Liver (tissue), 9 donors: Measurements from ENCODE around the gene RNF144A. TPM values are rescaled to one million over a fixed set of nuclear protein-coding genes. Genes with fewer than 3 reads are reported as not detected.

Experiments used
- DNase-seq: peaks from one replicate; pipeline ENCODE4 v3.0.0-alpha.2; 2017; ENCODE audit warnings: low spot score
- H3K27ac ChIP-seq, 2 donors: one replicate each; pipeline ENCODE4 v1.7.0; 2013; ENCODE audit warnings: inconsistent platforms in 2 of 2, low read length in 2 of 2, control low read depth in 1 of 2, low read depth in 1 of 2, mild to moderate bottlenecking in 1 of 2
- H3K27me3 ChIP-seq, 4 donors: one replicate each; pipeline versions ENCODE4 v1.6.1 to v1.7.0; 2013; ENCODE audit warnings: low read length in 3 of 4, inconsistent platforms in 1 of 4, mild to moderate bottlenecking in 1 of 4, moderate library complexity in 1 of 4; ENCODE audit not compliant: control insufficient read depth in 4 of 4, insufficient read depth in 4 of 4
- H3K36me3 ChIP-seq, 4 donors: one replicate each; pipeline versions ENCODE4 v1.6.1 to v1.7.0; 2013; ENCODE audit warnings: low read length in 3 of 4, mild to moderate bottlenecking in 3 of 4, low read depth in 1 of 4, moderate library complexity in 1 of 4; ENCODE audit not compliant: control insufficient read depth in 4 of 4, insufficient read depth in 3 of 4
- H3K4me1 ChIP-seq, 4 donors: one replicate each; pipeline versions ENCODE4 v1.6.1 to v1.7.0; 2013; ENCODE audit warnings: low read length in 3 of 4, mild to moderate bottlenecking in 3 of 4, moderate library complexity in 1 of 4; ENCODE audit not compliant: control insufficient read depth in 4 of 4, insufficient read depth in 4 of 4
- H3K4me3 ChIP-seq, 3 donors: one replicate each; pipeline versions ENCODE4 v1.6.1 to v1.7.0; 2013; ENCODE audit warnings: low read length in 3 of 3, control low read depth in 1 of 3, low read depth in 1 of 3, mild to moderate bottlenecking in 1 of 3
- H3K9ac ChIP-seq, 2 donors: one replicate each; pipeline ENCODE4 v1.7.0; 2013; ENCODE audit warnings: low read length in 2 of 2, mild to moderate bottlenecking in 2 of 2, moderate library complexity in 2 of 2, control low read depth in 1 of 2, low read depth in 1 of 2
- H3K9me3 ChIP-seq, 4 donors: one replicate each; pipeline versions ENCODE4 v1.6.1 to v1.7.0; 2013; ENCODE audit warnings: low read length in 3 of 4; ENCODE audit not compliant: control insufficient read depth in 4 of 4
- EGR1 ChIP-seq, 2 donors: IDR thresholded peaks; 2 replicates each; pipeline ENCODE4 v1.6.1; 2016 to 2018; ENCODE audit warnings: antibody characterized with exemption in 2 of 2, low read depth in 2 of 2
- FOXA1 ChIP-seq: IDR thresholded peaks from 2 replicates; pipeline ENCODE4 v1.6.1; 2016; ENCODE audit warnings: antibody characterized with exemption
- FOXA2 ChIP-seq: IDR thresholded peaks from 2 replicates; pipeline ENCODE4 v1.6.1; 2016; ENCODE audit warnings: antibody characterized with exemption
- GABPA ChIP-seq, 2 donors: IDR thresholded peaks in 1 of 2; conservative IDR thresholded peaks in 1 of 2; 2 replicates each; pipeline ENCODE4 v1.6.1; 2016; ENCODE audit warnings: antibody characterized with exemption in 2 of 2, mild to moderate bottlenecking in 1 of 2, moderate library complexity in 1 of 2
- HNF4A ChIP-seq, 2 donors: conservative IDR thresholded peaks; 2 replicates each; pipeline ENCODE4 v1.6.1; 2016; ENCODE audit warnings: antibody characterized with exemption in 2 of 2, mild to moderate bottlenecking in 2 of 2
- HNF4G ChIP-seq: IDR thresholded peaks from 2 replicates; pipeline ENCODE4 v1.6.1; 2016; ENCODE audit warnings: antibody characterized with exemption
- JUND ChIP-seq, 2 donors: IDR thresholded peaks; 2 replicates each; pipeline ENCODE4 v1.6.1; 2016; ENCODE audit warnings: antibody characterized with exemption in 2 of 2
- MAX ChIP-seq: IDR thresholded peaks from 2 replicates; pipeline ENCODE4 v1.6.1; 2016; ENCODE audit warnings: antibody characterized with exemption
- NR2F2 ChIP-seq: IDR thresholded peaks from 2 replicates; pipeline ENCODE4 v1.6.1; 2016; ENCODE audit warnings: antibody characterized with exemption
- RAD21 ChIP-seq, 2 donors: IDR thresholded peaks; 2 replicates each; pipeline ENCODE4 v1.6.1; 2016; ENCODE audit warnings: antibody characterized with exemption in 2 of 2, mild to moderate bottlenecking in 2 of 2
- REST ChIP-seq: IDR thresholded peaks from 2 replicates; pipeline ENCODE4 v1.6.1; 2016; ENCODE audit warnings: antibody characterized with exemption, mild to moderate bottlenecking
- RXRA ChIP-seq, 2 donors: IDR thresholded peaks; 2 replicates each; pipeline ENCODE4 v1.6.1; 2017 to 2018; ENCODE audit warnings: antibody characterized with exemption in 2 of 2, mild to moderate bottlenecking in 1 of 2
- SP1 ChIP-seq: IDR thresholded peaks from 2 replicates; pipeline ENCODE4 v1.6.1; 2018; ENCODE audit warnings: antibody characterized with exemption, mild to moderate bottlenecking
- TAF1 ChIP-seq: conservative IDR thresholded peaks from 2 replicates; pipeline ENCODE4 v1.6.1; 2016; ENCODE audit warnings: antibody characterized with exemption, mild to moderate bottlenecking
- YY1 ChIP-seq: IDR thresholded peaks from 2 replicates; pipeline ENCODE4 v1.6.1; 2016; ENCODE audit warnings: antibody characterized with exemption, mild to moderate bottlenecking
- WGBS: extraction: QIAGEN DNeasy Blood & Tissue Kit; methylation state at CpG from one replicate; pipeline ENCODE4 v1.1.7; 2013; 5-methylcytosine and 5-hydroxymethylcytosine counted together
- polyA plus RNA-seq, 2 donors: library from polyadenylated mRNA; stranded (reverse) in 1 of 2; unstranded in 1 of 2; fragments of 200-250 nt in 1 of 2; fragments of >200 nt in 1 of 2; fragmentation: Nextera tagmentation in 1 of 2; extraction: Ambion mirVana in 1 of 2; gene quantifications; one replicate each; pipeline versions ENCODE4 v1.2.1 to v1.2.3, GENCODE V29; 2013 to 2015
- total RNA-seq, 2 donors: library from RNA; depleted of rRNA; stranded (reverse); fragments of >200 nt; gene quantifications; one replicate each; pipeline ENCODE4 v1.2.3, GENCODE V29; 2014
- TF ChIP-seq, protein P1 (sequence below): IDR thresholded peaks from 2 replicates; pipeline ENCODE4 v1.6.1; 2016; ENCODE audit warnings: antibody characterized with exemption
- TF ChIP-seq, protein P2 (sequence below): fragments of 150-350 bp; IDR thresholded peaks from 2 replicates; pipeline ENCODE4 v1.5.1; 2017; ENCODE audit warnings: improper control_type of control experiment, low read depth, low read length; ENCODE audit not compliant: missing input control
- TF ChIP-seq, protein P3 (sequence below): IDR thresholded peaks from 2 replicates; pipeline ENCODE4 v1.6.1; 2016; ENCODE audit warnings: antibody characterized with exemption
- donor health status: healthy.
- donor health status: healthy.
- donor health status: healthy.
- donor health status: healthy.
- donor health status: healthy.

The RNF144A gene
- total and polyA plus RNA-seq, 4 donors: 1.0 to 10.4 (median 2.3) TPM

- H3K9ac ChIP-seq: no peak overlapping the region
- no peak overlapping the region for H3K4me3 ChIP-seq
- H3K27me3 ChIP-seq: no peaks in the 10 kb centered on the region
- peaks cover 2 to 8% (median 5%) of the 10 kb centered on the region in 4 donors for H3K4me1 ChIP-seq
- H3K36me3 ChIP-seq: no peaks in the 10 kb centered on the region
- DNase-seq: no peak
- no peak for TF ChIP-seq FOXA2
- no peak for TF ChIP-seq EGR1 (IDR thresholded peaks at IDR 0.05; ENCODE audit: low read depth in 2 of 2)
- no peak for TF ChIP-seq FOXA1
- TF ChIP-seq NR2F2: no peak
- TF ChIP-seq HNF4G: no peak
- TF ChIP-seq MAX: no peak
- TF ChIP-seq GABPA (IDR thresholded peaks at IDR 0.05 in 1 of 2, conservative IDR thresholded peaks at IDR 0.05 in 1 of 2): no peak
- no peak for TF ChIP-seq RXRA (IDR thresholded peaks at IDR 0.05)
- TF ChIP-seq TAF1: no peak
- TF ChIP-seq, protein P1, sequence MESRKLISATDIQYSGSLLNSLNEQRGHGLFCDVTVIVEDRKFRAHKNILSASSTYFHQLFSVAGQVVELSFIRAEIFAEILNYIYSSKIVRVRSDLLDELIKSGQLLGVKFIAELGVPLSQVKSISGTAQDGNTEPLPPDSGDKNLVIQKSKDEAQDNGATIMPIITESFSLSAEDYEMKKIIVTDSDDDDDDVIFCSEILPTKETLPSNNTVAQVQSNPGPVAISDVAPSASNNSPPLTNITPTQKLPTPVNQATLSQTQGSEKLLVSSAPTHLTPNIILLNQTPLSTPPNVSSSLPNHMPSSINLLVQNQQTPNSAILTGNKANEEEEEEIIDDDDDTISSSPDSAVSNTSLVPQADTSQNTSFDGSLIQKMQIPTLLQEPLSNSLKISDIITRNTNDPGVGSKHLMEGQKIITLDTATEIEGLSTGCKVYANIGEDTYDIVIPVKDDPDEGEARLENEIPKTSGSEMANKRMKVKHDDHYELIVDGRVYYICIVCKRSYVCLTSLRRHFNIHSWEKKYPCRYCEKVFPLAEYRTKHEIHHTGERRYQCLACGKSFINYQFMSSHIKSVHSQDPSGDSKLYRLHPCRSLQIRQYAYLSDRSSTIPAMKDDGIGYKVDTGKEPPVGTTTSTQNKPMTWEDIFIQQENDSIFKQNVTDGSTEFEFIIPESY: no peak
- TF ChIP-seq HNF4A (conservative IDR thresholded peaks at IDR 0.05): no peak
- no peak for TF ChIP-seq RAD21 (IDR thresholded peaks at IDR 0.05)
- TF ChIP-seq, protein P2, sequence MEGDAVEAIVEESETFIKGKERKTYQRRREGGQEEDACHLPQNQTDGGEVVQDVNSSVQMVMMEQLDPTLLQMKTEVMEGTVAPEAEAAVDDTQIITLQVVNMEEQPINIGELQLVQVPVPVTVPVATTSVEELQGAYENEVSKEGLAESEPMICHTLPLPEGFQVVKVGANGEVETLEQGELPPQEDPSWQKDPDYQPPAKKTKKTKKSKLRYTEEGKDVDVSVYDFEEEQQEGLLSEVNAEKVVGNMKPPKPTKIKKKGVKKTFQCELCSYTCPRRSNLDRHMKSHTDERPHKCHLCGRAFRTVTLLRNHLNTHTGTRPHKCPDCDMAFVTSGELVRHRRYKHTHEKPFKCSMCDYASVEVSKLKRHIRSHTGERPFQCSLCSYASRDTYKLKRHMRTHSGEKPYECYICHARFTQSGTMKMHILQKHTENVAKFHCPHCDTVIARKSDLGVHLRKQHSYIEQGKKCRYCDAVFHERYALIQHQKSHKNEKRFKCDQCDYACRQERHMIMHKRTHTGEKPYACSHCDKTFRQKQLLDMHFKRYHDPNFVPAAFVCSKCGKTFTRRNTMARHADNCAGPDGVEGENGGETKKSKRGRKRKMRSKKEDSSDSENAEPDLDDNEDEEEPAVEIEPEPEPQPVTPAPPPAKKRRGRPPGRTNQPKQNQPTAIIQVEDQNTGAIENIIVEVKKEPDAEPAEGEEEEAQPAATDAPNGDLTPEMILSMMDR: no peak
- TF ChIP-seq YY1: no peak
- TF ChIP-seq, protein P3, sequence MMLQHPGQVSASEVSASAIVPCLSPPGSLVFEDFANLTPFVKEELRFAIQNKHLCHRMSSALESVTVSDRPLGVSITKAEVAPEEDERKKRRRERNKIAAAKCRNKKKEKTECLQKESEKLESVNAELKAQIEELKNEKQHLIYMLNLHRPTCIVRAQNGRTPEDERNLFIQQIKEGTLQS: no peak
- TF ChIP-seq REST: no peak
- TF ChIP-seq JUND (IDR thresholded peaks at IDR 0.05): no peak
- TF ChIP-seq SP1: no peak
- H3K27ac ChIP-seq: no peak overlapping the region
- 83% methylated on average over 9 of the region's 9 CpGs for WGBS
- H3K9me3 ChIP-seq: no peaks in the 10 kb centered on the region
These were observed 3.6 kb upstream of the RNF144A start for GRCh38 chr2:6913415-6914157.
